NCI-H1694 (cell line): ENCODE results near the gene FRS2.

Source experiments
- DNase-seq: peaks from one replicate; lab custom pipeline; 2025; lab: John Stamatoyannopoulos, UW

FRS2 gene

DNA sequence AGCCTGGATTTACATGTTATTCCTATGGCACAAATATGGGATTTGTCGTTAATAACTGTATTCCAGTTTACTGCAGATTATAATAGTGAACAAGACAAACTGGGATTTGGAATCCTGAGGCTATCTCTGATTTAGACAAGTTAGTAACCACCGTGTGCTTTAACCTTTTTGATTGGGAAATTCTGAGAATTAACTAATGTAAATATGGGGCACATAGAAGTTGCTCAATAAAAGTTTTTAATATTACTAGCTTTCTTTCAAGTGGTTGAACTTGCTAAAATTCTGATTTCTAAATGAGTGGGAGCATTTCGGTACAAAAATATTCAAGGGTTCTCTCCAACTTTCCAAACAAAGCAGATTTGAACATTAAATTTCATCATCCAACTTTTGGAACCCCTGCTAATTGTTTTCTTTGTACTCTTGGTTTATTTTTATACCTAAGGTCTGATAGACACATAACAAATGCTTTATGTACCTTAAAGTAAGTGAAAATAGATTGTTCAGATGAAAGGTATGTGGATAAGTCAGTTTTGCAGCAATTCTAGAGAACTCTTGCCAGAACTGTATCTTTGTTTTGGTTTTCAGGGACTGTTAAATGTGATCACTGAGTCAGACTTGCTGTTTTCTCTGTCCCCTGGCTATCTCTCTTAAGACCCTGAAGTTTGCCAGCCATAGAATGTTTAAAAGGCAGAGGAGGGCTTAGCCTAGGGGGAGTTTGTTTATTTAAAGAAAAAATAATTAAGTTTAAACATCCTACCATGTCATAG is 57.5 kb downstream of the FRS2 start:
- DNase-seq, result no peak

DNA sequence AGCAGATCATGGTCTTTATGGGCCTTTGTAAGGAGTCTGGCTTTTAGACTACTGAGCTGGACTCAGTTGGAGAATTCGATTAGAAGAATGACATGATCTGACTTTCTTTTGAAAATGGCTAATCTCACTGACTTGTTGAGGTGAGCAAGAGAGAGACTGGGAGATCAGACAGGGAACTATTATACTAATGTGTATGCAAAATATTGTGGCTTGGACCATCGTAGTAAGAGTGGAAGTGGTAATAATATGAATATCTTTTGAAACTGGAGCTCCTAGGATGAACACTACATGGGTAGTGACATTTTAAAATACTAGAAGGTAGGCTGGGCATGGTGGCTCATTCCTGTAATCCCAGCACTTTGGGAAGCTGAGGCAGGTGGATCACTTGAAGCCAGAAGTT is 58.8 kb downstream of the FRS2 start:
- no peak for DNase-seq

DNA sequence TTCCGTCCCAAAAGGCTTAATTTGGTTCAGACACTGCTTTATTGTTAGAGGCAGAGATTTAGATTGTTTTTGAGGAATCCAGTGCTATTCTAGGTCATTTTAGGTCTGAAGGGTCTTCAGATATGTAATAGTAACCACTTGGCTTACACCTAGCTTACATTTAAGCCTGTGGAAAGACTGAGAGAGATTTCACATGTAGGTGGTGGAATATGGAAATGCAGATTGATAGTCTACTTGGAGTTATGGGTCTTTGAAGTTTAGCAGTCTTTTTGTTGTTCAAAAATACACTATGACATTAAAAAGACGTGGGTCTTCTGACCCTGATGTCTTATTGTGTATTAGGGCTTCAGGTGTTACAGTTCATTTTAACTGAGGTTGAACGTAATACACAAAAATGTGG is 63.7 kb downstream of the FRS2 start:
- DNase-seq, result no peak

DNA sequence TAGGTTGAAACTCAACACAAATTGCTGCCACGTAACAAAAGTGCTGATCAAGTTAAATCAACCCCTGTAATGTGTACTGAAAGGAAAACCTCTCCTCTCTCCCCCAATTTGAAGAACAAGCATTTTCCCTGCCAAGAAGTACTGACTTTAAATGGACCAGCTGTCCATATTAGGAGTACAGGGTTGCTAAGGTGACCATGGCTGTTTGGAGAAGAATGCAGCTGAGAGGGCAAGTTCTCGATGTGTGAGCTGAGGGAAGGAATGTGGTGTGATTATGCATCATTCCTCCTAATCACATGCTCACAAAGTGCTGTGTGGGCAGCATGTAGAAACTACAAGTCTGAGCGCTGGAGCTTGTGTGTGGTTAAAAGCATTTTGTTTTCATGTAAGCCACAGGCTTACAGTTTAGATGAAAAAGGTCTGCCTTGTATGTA is 64.2 kb downstream of the FRS2 start:
- no peak for DNase-seq

DNA sequence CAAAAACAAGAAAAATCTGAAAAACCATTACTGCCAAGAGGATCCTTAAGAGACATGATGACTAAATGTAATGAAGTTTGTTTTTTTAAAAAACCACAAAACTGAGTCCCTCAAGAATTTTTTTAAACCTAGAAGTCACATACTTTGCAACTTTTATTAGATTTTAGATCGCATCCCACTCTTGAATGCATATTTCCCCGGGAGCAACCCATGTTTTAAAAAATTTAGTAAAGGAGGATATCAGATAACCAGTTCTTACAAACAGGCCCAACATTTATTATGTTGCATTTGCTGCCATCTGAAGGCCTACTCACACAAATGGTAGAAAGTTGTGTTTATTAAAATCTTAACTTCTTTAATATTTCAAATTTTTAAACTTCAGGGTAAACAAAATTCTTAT is 70.8 kb downstream of the FRS2 start:
- DNase-seq, result no peak

DNA sequence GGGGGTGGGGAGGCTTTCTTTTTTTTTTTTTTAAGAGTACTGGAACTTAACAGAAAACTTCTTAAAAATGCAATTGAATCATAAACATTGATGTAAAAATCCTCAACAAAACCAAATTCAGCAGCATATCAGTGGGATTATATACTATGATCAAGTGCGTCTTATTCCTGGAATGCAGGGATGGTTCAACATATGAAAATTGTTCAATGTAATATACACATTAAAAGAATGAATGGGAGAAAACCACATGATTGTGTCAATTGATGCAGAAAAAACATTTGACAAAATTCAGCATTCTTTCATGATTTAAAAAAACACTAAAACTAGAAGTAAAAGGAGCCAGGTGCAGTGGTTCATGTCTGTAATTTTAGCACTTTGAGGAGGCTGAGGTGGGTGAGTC is 73.9 kb downstream of the FRS2 start:
- no peak for DNase-seq

DNA sequence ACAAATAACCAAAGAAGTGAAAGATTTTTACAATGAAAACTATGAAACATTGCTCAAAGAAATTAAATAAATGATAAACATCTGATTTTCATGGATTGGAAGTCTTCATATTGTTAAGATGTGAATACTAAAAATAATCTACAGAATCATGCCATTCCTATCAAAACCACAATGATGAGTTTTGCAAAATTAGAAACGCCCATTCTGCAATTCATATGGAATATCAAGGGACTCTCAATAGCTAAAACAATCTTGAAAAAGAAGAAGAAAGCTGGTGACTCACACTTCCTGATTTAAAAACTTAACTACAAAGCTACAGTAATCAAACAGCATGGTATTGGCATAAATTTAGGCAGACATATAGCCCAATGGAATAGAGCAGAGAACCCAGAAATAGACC is 74.9 kb downstream of the FRS2 start:
- DNase-seq, result no peak

DNA sequence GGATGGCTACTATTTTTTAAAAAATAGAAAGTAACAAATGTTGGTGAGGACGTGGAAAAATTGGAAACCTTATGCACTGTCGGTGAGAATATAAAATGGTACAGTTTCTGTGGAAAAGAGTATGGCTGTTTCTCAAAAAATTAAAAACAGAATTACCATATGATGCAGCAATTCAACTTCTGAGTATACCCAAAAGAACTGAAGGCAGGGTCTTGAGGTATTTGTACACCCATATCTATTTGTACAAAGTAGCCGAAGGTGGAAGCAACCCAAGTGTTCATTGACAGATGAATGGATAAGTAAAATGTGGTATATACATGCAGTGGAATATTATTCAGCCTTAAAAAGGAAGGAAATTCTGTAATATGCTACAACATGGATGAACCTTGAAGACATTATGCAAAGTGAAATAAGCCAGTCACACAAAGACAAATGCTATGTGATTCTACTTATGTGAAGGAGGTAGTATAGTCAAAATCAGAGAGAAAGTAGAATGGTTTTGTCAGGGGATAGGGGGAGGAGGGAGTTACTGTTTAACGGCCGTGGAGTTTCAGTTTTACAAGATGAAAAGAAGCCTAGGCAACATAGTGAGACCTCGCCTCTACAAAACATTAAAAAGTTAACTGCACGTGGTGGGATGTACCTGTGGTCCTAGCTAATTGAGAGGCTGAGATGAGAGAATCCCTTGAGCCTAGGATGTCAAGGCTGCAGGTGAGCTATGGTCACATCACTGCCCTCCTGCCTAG is 76.7 kb downstream of the FRS2 start:
- no peak for DNase-seq

DNA sequence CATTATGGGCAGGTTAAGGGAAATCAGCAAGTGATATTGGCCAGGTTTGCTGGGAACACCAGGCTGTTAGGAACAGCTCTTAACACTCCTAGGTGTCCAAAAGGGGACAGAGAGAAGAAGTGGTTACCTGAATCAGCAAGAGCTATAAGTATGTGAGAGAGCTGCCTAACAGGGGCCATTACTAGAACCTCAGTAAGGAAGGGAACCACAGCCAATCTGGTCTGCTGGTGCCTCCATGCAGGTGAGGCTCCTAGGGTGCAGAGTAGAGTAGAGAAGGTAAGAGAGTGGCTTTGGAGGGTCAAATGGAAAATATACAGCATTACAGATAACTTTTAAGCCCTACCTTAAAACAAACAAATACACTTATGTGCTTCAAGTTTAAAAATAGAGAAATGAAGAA is 78.5 kb downstream of the FRS2 start:
- DNase-seq, result no peak

DNA sequence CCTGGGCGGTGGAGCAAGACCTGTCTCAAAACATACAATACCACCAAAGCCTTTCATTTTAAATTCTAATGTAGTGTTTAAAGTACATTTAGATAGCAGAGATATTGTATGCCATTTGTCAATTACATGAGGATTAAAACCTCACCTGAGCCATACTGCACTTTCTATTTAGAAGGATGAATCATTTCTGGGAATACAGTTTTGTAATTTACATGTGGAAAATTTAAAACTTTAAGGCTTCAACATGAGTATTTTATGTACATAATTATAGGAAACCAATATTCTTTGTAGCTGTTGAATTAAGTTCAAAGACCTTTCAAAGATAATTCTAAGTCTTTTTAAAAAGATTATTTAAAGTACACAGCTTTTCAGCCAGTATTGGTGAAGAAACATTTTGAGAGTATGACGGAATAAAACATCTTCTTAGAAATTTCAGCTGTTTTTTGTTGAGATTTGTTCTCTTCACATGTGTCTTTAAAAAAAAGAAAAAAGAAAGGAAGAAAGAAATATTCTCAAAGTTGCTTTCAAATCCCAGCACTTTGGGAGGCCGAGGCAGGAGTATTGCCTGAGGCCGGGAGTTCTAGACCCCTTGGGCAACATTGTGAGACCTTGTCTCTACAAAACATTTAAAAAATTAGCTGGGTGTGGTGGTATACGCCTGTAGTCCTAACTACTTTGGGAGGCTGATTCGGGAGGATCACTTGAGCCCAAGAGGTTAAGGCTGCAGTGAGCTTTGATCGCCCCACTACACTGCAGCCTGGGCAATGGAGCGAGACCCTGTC is 80.6 kb downstream of the FRS2 start:
- DNase-seq, result no peak

DNA sequence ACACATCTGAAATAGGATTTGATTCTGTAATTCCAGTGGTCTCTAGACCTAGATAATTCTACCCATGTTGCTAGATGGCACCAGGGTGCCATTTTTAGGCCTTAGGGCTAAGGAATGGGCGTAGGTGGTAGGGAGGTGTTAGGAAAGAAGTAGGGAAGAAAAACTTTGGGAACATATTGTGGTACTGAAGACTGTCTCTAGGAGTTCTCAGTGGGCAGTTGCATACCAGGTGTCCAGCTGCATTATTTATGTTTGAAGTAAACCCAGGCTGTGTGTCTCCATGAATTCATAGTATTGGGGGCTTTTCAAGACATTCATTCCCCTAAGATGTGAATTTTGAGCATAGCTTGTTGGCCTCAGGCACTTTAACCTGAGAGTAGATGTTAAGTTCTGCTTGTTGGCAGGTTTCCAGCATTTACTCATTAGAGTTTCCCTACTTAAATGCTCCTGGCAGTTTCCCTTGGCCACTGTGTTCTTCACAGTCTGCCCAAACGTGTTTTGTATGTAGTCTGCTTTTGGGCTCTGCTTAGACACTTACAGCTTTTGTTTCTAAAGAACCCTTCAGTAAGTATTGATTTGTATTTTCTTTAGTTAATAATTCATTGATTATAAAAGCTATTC is 83.5 kb downstream of the FRS2 start:
- no peak for DNase-seq

DNA sequence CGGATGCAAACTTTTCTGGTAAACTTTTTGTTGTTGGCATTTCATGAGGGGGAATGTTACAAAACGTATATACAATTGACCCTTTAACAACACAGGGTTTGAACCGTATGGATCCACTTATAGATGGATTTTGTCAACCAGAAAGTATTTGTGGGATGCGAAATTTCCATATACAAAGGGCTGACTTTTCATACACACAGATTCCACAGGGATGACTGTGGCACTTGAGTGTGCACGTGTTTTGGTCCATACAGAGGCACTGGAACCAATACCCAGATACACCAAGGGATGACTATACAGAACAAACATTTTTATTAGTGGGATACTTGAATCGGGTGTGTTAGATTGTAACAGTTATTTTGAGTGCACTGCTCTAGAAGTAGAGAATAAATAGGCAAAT is 85.3 kb downstream of the FRS2 start:
- DNase-seq, result no peak

DNA sequence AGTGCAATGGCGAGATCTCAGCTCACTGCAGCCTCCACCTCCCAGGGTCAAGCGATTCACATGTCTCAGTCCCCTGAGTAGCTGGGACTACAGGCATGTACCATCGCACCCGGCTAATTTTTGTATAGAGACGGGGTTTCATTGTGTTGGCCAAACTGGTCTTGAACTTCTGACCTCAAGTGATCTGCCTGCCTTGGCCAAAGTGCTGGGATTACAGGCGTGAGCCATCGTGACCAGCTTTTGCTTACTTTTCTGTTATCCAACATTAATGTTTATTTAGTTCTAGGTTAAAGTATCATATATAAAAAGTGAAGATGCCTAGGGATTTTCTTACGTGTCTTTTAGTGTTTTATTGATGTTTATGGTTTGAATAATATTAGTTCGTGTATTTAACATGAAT is 86.2 kb downstream of the FRS2 start:
- no peak for DNase-seq

DNA sequence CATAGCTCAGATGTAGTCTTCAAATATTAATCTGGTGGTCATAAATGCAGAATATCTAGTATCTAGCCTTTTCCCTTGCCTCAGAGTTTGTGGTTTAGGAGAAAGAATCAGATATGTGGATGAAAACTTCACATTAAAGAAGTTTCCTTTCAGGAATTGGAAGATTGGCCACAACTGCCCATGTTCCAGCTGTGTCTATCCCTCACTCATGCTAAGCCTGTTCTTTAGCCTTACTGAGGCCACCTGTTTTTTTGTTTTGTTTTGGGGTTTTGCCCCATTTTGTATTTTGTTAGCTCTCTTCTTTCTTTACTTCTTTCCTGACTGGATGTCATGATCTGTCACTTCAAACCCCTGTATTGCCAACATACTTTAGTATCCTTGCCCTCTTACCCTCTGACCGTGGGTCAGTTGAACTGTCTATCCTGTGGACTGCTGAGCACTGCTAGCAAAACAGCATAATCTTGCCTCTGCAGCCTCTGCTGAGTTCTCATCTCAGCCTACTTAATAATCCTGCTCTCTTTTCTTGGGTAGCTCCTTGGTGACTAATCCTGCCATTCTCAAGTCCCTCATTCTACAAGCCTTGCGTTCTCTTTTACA is 93.1 kb downstream of the FRS2 start:
- DNase-seq, result no peak

DNA sequence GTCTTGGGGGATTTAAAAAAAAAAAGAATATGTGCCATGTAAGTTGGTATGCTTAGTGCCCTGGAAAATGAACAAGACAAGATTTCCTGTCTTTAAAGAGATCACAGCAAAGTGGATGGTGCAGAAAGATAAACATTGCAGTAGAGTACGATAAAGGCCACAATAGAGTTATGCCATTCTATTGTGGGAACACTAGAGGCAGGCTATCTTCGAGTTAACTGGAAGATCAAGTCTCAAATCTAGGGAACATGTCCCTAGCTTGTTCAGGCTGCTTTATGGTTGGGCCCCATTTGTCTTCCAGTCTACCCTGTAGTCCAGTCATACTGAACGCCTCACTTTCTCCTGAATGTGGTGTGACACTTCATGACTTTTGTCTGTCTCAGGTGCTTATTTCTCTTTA is 96.4 kb downstream of the FRS2 start:
- DNase-seq, result no peak

DNA sequence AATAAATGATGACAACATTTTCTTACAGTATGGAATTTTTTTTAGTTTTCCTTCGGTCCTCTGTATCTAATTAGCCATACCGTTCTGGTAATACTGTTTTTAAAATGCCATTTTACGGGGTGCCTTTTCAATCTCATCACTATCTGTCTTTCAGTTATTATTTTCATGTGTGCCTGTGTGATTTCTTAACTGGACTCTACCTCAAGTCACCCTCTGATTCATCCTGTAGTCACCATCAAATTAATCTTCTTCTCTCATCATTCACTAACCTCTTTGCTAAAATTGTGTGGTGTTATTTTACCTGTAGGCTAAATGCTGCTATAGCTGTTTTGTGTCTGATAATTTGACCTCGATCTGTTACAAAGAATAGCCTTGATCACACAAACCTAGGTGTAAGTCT is 99.0 kb downstream of the FRS2 start:
- no peak for DNase-seq

DNA sequence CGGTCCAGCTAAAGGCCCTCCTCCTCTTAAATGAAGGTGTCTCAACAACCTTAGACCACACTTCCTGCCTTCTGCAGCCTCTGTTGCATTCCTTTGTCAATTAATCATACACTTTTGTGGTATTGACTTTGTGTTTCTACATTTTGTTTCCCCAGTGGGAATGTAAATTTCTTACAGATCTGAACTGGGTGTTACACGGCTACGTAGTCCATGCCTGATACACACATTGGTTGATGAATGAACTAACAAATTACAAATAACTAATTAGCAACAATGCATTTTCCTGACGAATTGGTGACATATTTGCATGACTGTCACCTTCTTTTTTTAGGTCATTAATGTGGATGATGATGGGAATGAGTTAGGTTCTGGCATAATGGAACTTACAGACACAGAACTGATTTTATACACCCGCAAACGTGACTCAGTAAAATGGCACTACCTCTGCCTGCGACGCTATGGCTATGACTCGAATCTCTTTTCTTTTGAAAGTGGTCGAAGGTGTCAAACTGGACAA is 99.9 kb downstream of the FRS2 start:
- DNase-seq, result no peak

DNA sequence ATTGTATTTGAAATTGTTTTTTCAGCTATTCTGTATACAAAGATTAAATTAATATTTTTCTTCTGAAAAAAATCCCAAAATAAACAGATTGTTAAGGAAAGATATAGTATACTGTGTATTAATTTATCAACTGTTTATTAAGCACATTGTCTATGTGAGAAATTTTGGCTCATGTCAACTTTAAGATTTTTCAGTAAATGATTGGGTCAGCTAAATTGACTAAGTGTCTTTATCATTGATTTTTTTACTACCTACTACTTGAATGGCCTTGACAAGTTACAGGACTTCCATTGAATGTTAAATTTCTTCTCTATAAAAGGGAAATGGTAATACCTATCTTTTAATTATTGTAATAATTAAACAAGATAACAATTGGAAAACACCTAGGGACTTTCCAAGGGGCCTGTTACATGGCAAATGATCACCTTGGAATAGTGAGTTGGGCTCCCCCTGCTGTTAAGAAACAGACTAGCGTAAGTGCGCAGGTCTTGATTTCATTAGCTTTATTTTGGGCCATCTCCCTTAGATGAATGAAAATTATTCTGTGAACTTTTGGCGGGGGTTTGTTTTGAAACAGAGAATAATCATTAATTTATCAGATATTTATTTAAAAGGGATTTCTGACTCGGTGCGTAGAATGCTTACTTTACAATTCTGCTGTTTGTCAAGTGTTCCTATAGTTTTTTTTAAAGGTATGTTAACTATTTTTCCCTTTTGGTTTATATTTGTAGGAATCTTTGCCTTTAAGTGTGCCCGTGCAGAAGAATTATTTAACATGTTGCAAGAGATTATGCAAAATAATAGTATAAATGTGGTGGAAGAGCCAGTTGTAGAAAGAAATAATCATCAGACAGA is 100.6 kb downstream of the FRS2 start:
- DNase-seq, result peak; percentile 41

DNA sequence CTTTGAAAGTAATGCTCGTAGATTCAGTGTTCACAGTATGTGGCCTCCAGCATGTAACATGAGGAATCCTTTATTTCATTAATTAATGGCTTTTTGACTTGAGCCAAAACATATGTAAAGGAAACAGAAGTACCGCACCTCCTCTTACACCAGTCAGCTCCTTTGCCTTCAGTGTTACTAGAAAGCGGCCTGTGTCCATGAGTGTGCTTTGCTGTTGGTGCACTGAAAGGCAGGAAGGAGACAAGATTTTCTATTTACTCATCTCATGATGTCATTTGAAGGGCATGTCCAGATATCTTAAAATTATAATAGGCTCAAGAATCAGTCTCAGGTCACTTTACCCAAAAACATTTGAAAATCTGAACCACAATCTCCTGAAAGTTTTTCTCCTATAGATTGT is 105.2 kb downstream of the FRS2 start:
- no peak for DNase-seq

DNA sequence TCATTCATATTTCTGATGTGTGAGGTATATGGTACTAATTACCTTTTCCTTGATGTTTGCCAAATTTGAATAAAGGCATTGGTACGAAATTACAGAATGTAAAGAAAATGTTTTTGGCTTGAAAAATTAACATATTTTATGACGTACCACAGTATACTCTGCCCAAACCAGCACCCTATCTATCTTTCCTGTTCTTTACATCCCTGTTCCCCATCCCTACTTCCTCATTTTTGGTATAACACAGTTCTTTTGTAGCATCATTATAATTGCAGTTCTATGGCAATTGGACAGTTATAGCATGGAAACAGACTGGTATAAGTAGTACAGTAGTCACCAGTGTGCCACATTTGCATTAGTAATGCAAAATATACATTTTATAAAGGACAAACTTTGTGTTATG is 108.1 kb downstream of the FRS2 start:
- no peak for DNase-seq

DNA sequence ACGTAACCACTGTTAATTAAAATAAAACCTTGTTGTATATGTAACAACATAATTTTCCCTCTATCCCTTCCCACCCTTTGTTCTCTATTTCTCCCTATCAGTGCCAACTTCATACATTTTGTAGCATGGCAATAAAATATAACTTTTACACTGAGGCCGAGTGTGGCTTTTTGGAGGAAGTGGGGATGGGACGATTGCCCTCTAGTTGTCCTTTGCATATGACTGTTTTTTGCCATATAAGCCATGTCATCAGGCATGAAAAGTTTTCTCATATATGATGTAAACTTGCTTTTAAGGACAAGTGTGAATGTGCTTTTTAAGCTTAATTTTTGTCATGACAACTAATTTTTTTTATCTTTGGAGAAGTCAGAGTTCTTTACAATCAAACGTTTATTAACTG is 108.8 kb downstream of the FRS2 start:
- DNase-seq, result no peak
